Brain microvascular endothelial cell (primary cell): ENCODE results near the gene LDLRAD4.

Experiments
- DNase-seq: peaks from one replicate; pipeline ENCODE4 v3.0.0-alpha.2; 2020
- H3K27ac ChIP-seq: fragments of 250-450 bp; sonication (Bioruptor Pico); 2 replicates; pipeline ENCODE4 v1.5.1; 2020; ENCODE audit warnings: mild to moderate bottlenecking, moderate library complexity
- H3K27me3 ChIP-seq: fragments of 250-450 bp; sonication (Bioruptor Pico); replicated peaks from 2 replicates; pipeline ENCODE4 v1.5.1; 2020; ENCODE audit warnings: mild to moderate bottlenecking
- H3K36me3 ChIP-seq: fragments of 250-450 bp; sonication (Bioruptor Pico); replicated peaks from 2 replicates; pipeline ENCODE4 v1.5.1; 2020; ENCODE audit warnings: mild to moderate bottlenecking
- H3K4me3 ChIP-seq: 2 replicates; pipeline ENCODE4 v1.5.1; 2011; ENCODE audit warnings: low read depth, mild to moderate bottlenecking, control low read depth, low read length, moderate library complexity
- in situ Hi-C: cut with HindIII; loops from 2 replicates; pipeline ENCODE4 v1.10.0; 2017; ENCODE audit warnings: low sequenced_read_pairs, low pct_ligation_motif_present
- TF ChIP-seq, protein P1 (sequence below): IDR thresholded peaks from 2 replicates; pipeline ENCODE4 v1.5.1; 2011; ENCODE audit warnings: low read depth, mild to moderate bottlenecking, moderate library complexity, low read length, control low read depth, inconsistent platforms; ENCODE audit errors: missing control alignments

Gene LDLRAD4

DNA sequence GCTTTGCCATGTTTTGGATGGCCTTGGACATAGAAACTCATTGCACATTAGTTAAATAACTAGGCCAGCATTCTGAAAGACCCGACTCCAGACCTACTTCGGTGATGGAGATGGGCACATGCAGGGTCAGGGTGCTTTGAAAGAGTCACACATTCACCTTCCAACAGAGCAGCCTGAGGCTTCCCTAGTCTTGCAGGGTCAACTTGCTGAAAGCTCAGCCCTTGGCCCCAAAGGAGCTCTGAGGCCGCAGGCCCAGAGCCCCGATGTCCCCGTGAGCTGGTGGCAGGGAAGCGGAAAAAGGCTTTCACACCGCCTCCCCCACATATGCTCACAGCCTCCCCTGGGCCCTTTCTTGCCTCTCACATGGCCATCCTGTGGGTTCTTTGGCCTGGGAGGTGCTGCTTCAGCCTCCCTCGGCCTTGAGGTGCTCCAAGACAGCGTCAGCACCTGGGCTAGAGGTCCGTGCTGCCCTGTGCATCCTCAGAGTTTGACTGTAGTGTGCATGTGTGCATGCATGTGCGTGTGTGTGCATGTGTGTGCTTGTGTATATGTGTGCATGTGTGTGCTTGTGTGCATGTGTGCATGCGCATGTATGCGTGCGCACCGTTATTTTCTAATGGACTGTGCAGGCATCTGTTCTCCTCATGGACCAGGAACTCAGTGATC is 21.6 kb downstream of the LDLRAD4 start:
- DNase-seq = no peak
- no peak overlapping the region for H3K4me3 ChIP-seq
- H3K36me3 ChIP-seq = no peaks in the 10 kb centered on the region
- in situ Hi-C loops = no loop called here
- no peak overlapping the region for H3K27ac ChIP-seq
- TF ChIP-seq, protein P1, sequence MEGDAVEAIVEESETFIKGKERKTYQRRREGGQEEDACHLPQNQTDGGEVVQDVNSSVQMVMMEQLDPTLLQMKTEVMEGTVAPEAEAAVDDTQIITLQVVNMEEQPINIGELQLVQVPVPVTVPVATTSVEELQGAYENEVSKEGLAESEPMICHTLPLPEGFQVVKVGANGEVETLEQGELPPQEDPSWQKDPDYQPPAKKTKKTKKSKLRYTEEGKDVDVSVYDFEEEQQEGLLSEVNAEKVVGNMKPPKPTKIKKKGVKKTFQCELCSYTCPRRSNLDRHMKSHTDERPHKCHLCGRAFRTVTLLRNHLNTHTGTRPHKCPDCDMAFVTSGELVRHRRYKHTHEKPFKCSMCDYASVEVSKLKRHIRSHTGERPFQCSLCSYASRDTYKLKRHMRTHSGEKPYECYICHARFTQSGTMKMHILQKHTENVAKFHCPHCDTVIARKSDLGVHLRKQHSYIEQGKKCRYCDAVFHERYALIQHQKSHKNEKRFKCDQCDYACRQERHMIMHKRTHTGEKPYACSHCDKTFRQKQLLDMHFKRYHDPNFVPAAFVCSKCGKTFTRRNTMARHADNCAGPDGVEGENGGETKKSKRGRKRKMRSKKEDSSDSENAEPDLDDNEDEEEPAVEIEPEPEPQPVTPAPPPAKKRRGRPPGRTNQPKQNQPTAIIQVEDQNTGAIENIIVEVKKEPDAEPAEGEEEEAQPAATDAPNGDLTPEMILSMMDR = no peak
- H3K27me3 ChIP-seq = no peaks in the 10 kb centered on the region

DNA sequence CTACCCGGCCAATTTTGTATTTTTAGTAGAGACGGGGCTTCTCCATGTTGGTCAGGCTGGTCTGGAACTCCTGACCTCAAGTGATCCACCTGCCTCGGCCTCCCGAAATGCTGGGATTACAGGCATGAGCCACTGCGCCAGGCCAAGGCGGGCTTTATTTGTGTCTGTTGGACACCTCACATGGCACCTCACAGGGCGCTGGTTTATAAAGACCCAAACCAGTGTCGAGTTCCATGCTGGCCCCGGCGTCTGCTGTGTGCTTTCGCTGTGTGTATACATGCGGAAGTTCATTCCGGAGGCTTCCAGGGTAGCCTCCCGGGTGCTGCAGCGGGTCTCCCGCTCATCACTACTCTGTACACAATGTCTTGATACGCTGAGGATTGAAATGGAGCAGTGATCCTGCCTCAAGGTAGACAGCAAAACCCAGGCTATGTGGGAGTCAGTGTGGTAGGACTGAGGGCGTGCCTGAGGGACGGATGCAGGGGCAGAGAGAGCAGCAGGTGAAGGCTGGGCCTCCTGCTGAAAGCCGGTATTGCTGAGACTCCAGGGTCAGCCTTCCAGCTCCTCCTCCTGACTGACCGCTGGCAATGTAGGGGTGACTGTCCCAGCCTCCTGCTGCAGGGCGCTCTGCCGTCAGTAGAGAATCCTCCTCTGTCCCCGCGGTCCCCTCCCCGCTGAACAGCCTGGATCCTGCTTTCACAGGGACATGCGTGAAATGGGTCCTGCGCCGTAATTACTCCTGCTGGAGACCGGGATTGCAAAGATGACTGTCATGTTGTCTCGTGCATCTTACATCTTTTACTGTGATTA is 22.7 kb downstream of the LDLRAD4 start:
- Histone ChIP-seq H3K4me3 (no peak overlapping the region), H3K36me3 (no peaks in the 10 kb centered on the region), H3K27me3 (no peaks in the 10 kb centered on the region), H3K27ac (no peak overlapping the region)
- TF ChIP-seq, protein P1 = no peak
- in situ Hi-C loops = no loop called here
- DNase-seq = no peak

DNA sequence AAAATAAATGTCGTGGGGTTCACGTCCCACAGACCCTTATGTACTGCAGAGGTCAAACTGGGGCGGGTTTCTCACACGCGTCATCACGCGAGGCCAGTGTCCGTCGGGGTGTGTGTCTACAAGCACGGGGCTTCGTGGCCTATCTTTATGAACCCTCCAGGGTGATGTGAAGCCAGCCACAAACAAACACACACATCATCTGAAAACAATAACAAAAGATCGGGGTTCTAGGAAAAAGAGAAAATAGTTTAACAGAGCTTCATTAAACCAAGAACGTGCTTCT is 23.3 kb downstream of the LDLRAD4 start:
- TF ChIP-seq, protein P1 = no peak
- in situ Hi-C loops = no loop called here
- H3K27ac ChIP-seq = no peak overlapping the region
- DNase-seq = no peak
- no peaks in the 10 kb centered on the region for H3K36me3 ChIP-seq
- H3K4me3 ChIP-seq = no peak overlapping the region
- H3K27me3 ChIP-seq = no peaks in the 10 kb centered on the region

DNA sequence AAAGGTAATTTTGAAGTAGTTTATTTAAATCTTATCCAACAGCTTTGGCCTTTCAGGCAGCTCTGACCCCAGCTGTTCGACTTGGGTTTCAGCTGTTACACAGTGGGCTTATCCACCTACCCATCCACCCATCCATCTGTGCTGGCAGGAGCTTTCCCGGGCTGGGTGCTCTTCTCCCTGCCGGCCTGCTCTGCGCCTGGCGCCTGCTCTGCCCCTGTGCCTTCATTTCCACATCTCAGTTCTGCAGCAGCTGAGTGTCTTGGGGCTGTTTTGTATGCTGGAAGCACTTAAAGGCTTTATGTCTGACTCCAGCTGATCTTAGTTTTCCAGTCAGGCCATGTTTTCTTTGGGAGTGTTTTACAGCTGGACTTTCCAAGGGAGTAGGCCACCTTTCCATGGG is 24.2 kb downstream of the LDLRAD4 start:
- DNase-seq = no peak
- Histone ChIP-seq H3K27ac (no peak overlapping the region), H3K36me3 (no peaks in the 10 kb centered on the region), H3K4me3 (no peak overlapping the region), H3K27me3 (no peaks in the 10 kb centered on the region)
- TF ChIP-seq, protein P1 = no peak
- in situ Hi-C loops = no loop called here

DNA sequence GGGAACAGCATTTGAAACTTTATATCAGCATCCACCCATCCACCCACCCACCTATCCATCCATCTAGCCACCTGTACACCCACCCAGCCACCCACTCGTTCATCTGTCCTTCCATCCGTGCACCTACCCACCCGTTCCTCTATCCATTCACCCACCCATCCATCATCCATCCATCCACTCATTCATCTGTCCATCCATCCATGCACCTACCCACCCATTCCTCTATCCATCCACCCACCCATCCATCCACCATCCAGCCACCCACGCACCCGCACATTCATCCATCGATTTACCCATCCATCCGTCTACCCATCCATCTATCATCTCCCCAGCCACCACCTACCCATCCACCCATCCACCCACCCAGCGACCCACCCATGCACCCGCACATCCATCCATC is 24.8 kb downstream of the LDLRAD4 start:
- in situ Hi-C loops = no loop called here
- H3K27me3 ChIP-seq = no peaks in the 10 kb centered on the region
- TF ChIP-seq, protein P1 = no peak
- no peak overlapping the region for H3K4me3 ChIP-seq
- DNase-seq = no peak
- H3K27ac ChIP-seq = no peak overlapping the region
- no peaks in the 10 kb centered on the region for H3K36me3 ChIP-seq

DNA sequence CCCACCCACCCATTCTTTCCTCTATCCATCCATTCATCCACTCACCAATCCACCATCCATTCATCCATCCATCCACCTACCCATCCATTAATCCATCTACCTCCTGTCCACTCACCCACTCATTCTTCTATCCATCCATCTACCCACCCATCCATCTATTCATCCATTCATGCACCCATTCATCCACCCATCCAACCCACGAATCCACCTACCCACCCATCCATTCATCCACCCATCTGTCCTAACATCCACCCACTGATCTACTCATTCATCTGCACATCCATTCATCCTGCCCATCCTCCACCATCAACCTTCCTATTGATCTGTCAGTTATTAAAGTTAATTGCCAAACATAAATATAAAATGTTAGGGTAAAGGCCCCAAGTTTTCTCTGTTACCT is 25.6 kb downstream of the LDLRAD4 start:
- Histone ChIP-seq H3K27ac (no peak overlapping the region), H3K4me3 (no peak overlapping the region), H3K36me3 (no peaks in the 10 kb centered on the region), H3K27me3 (no peaks in the 10 kb centered on the region)
- in situ Hi-C loops = no loop called here
- DNase-seq = no peak
- TF ChIP-seq, protein P1 = no peak
